Dedifferentiated amniotic fluid mesenchymal stem cell (primary cell): ENCODE measurements around the gene LILRA5.
"Not testable (repeated sequence)": the region's sequence is repeated elsewhere in the genome, so short reads cannot be mapped to it uniquely, and the experiment has no call there.

Source experiments
- DNase-seq: peaks from one replicate; pipeline ENCODE4 v3.0.0-alpha.2; 2016; ENCODE audit errors: extremely low spot score

LILRA5 gene

GRCh38 chr19:54274516-54274915, 38.5 kb downstream of the LILRA5 start:
- DNase-seq, result not testable (repeated sequence)

GRCh38 chr19:54273821-54274220, 39.1 kb downstream of the LILRA5 start:
- no peak for DNase-seq

- DNase-seq, result not testable (repeated sequence)
Measured at GRCh38 chr19:54272181-54272580, 40.8 kb downstream of the LILRA5 start.

- DNase-seq, result not testable (repeated sequence)
Measured at GRCh38 chr19:54271587-54271986, 41.4 kb downstream of the LILRA5 start.

- no peak for DNase-seq
Measured at GRCh38 chr19:54271106-54271505, 41.9 kb downstream of the LILRA5 start.

- no peak for DNase-seq
Measured at GRCh38 chr19:54268936-54269335, 44.0 kb downstream of the LILRA5 start.

- no peak for DNase-seq
Measured at GRCh38 chr19:54266133-54266532, 46.8 kb downstream of the LILRA5 start.

- DNase-seq, result no peak
Measured at GRCh38 chr19:54262470-54262869, 50.5 kb downstream of the LILRA5 start.

GRCh38 chr19:54262066-54262465, 50.9 kb downstream of the LILRA5 start:
- no peak for DNase-seq

GRCh38 chr19:54257116-54257480, 55.9 kb downstream of the LILRA5 start, which contains the start of gene LILRB5:
TSS of gene LILRB5 (minus strand) at chr19:54257273. CDS start at chr19:54257193, 80 bp downstream.
- DNase-seq, result no peak
